ENCODE data around the gene NOC4L. TPM values are rescaled to one million over a fixed set of nuclear protein-coding genes. Genes with fewer than 3 reads are reported as not detected.

The NOC4L gene
- total RNA-seq, 2 experiments from 2014 or later: 31.0 to 47.6 TPM

GRCh38 chr12:132185705-132186104, 41.4 kb downstream of the NOC4L start:
- Histone ChIP-seq H4K20me1 (ENCODE audit: insufficient read depth, low read length) (no peaks in the 10 kb centered on the region), H3K4me1 (ENCODE audit: insufficient read depth, low read length, poor library complexity, severe bottlenecking) (no peaks in the 10 kb centered on the region), H2AFZ (ENCODE audit: low read length) (peak overlapping the region; percentile 1; the same call in 1 of the 2 replicates), H3K27ac (ENCODE audit: low read depth, low read length, poor library complexity, severe bottlenecking) (no peak overlapping the region), H3K9me2 (ENCODE audit: insufficient read depth, low read length) (no peaks in the 10 kb centered on the region), H3K9me3 (ENCODE audit: low read length) (no peaks in the 10 kb centered on the region), H3K79me2 (ENCODE audit: insufficient read depth, low read depth, low read length) (no peaks in the 10 kb centered on the region), H3K36me3 (ENCODE audit: insufficient read depth, low read length) (no peaks in the 10 kb centered on the region), H3K4me2 (ENCODE audit: low read length) (peak overlapping the region; percentile 46; the same call in 1 of the 2 replicates), H3K4me3 (ENCODE audit: low read depth, low read length, poor library complexity, severe bottlenecking) (no peak overlapping the region)
- no peak for DNase-seq (ENCODE audit: low spot score)
- ChIA-PET POLR2A (no interaction called here), CTCF (ENCODE audit: unreplicated experiment) (no interaction called here)
- TF ChIP-seq CTCF (conservative IDR thresholded peaks at IDR 0.05; ENCODE audit: low read length) (no peak), EZH2phosphoT487 (IDR thresholded peaks at IDR 0.05; ENCODE audit: borderline replicate concordance, low read depth, low read length) (no peak)
- intact Hi-C loops (cut with micrococcal nuclease; ENCODE audit: unreplicated experiment): no loop called here
- no TSS peak for BruUV-seq (replicated peaks)

DNA sequence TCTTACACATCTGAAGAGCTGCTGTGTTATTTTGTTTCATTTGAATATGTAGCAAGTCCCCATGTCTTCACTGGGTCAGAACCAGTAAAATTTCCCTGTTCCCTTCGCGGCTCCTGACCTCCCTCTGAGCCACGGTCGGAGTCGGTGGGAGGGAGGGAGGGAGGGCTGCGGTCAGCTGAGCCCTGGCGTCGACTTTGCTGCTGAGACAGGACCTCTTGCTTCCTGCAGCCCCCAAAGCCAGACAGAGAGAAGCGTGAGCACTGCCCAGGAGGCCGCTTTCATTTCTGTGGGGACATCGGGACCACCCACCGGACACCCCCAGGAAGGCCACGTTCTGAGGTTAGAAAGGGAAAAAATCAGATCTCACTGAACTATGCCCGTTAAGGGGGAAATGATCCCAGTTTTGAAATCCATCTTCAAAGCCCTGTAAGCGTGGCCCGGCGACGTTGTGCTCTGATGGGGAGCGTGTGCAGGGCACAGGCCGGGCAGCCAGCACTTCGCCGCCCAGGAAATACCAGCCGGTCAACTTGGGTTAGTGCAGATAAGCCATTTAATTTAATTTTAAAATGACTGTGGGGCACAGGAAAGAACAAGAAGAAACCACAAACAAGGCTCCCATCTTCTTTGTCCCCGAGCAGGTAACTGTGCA, 42.1 kb downstream of the NOC4L start:
- Histone ChIP-seq H3K27ac (ENCODE audit: low read depth, low read length, poor library complexity, severe bottlenecking) (no peak overlapping the region), H3K9me3 (ENCODE audit: low read length) (no peaks in the 10 kb centered on the region), H3K36me3 (ENCODE audit: insufficient read depth, low read length) (no peaks in the 10 kb centered on the region), H2AFZ (ENCODE audit: low read length) (peak overlapping the region; percentile 1; the same call in 1 of the 2 replicates), H3K4me1 (ENCODE audit: insufficient read depth, low read length, poor library complexity, severe bottlenecking) (no peaks in the 10 kb centered on the region), H4K20me1 (ENCODE audit: insufficient read depth, low read length) (no peaks in the 10 kb centered on the region), H3K4me3 (ENCODE audit: low read depth, low read length, poor library complexity, severe bottlenecking) (no peak overlapping the region), H3K79me2 (ENCODE audit: insufficient read depth, low read depth, low read length) (no peaks in the 10 kb centered on the region), H3K4me2 (ENCODE audit: low read length) (peak overlapping the region; percentile 46; the same call in 1 of the 2 replicates), H3K9me2 (ENCODE audit: insufficient read depth, low read length) (no peaks in the 10 kb centered on the region)
- POLR2A ChIA-PET: no interaction called here
- no peak for DNase-seq (ENCODE audit: low spot score)
- CTCF ChIA-PET (ENCODE audit: unreplicated experiment): no interaction called here
- intact Hi-C loops (cut with micrococcal nuclease; ENCODE audit: unreplicated experiment): no loop called here
- TF ChIP-seq EZH2phosphoT487 (IDR thresholded peaks at IDR 0.05; ENCODE audit: borderline replicate concordance, low read depth, low read length): no peak
- TF ChIP-seq CTCF (conservative IDR thresholded peaks at IDR 0.05; ENCODE audit: low read length): no peak
- no TSS peak for BruUV-seq (replicated peaks)

- H3K4me1 ChIP-seq (ENCODE audit: insufficient read depth, low read length, poor library complexity, severe bottlenecking): no peaks in the 10 kb centered on the region
- no peaks in the 10 kb centered on the region for H3K9me2 ChIP-seq (ENCODE audit: insufficient read depth, low read length)
- no TSS peak for BruUV-seq (replicated peaks)
- ChIA-PET CTCF (ENCODE audit: unreplicated experiment) (interaction anchor here (0.6 kb wide), 1 partner anchor 123 kb away, joined by 3 read pairs; no protein-coding TSS in a partner anchor), POLR2A (no interaction called here)
- no peak for TF ChIP-seq CTCF (conservative IDR thresholded peaks at IDR 0.05; ENCODE audit: low read length)
- no peak for TF ChIP-seq EZH2phosphoT487 (IDR thresholded peaks at IDR 0.05; ENCODE audit: borderline replicate concordance, low read depth, low read length)
- peak; percentile 23 for DNase-seq (ENCODE audit: low spot score)
- no peak overlapping the region for H3K4me3 ChIP-seq (ENCODE audit: low read depth, low read length, poor library complexity, severe bottlenecking)
- H4K20me1 ChIP-seq (ENCODE audit: insufficient read depth, low read length): no peaks in the 10 kb centered on the region
- no peak overlapping the region for H3K4me2 ChIP-seq (ENCODE audit: low read length)
- intact Hi-C loops (cut with micrococcal nuclease; ENCODE audit: unreplicated experiment): no loop called here
- no peak overlapping the region for H3K27ac ChIP-seq (ENCODE audit: low read depth, low read length, poor library complexity, severe bottlenecking)
- H2AFZ ChIP-seq (ENCODE audit: low read length): no peak overlapping the region
- H3K9me3 ChIP-seq (ENCODE audit: low read length): no peaks in the 10 kb centered on the region
- no peaks in the 10 kb centered on the region for H3K79me2 ChIP-seq (ENCODE audit: insufficient read depth, low read depth, low read length)
- no peaks in the 10 kb centered on the region for H3K36me3 ChIP-seq (ENCODE audit: insufficient read depth, low read length)
Observed at GRCh38 chr12:132186857-132187620, 42.8 kb downstream of the NOC4L start.
